Measurements from ENCODE around the gene TENM4. TPM values are rescaled to one million over a fixed set of nuclear protein-coding genes. Genes with fewer than 3 reads are reported as not detected.
"Not testable (repeated sequence)": the region's sequence is repeated elsewhere in the genome, so short reads cannot be mapped to it uniquely, and the experiment has no call there.

Gene TENM4
- total RNA-seq, 1 experiment from 2014 or later = 25.0 TPM

DNA sequence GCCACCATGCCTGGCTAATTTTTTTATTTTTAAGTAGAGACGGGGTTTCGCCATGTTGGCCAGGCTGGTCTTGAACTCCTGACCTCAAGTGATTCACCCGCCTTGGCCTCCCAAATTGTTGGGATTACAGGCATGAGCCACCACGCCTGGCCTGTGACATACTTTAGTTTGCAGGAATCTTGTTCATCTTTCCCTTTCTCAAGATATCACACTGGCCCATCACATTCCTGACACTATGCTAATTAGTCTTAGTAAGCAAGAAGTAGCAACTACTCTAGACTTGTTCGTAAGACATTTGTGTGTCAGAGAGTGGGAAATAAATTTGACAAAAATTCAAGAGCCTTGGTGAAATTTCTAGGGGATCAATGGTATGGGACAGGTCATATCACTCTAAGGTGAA is 831.5 kb downstream of the TENM4 start:
- CTCF ChIA-PET; H3K27ac Mint-ChIP-seq; H3K36me3 Mint-ChIP-seq; DNase-seq (ENCODE audit: low spot score); POLR2A ChIA-PET; ATAC-seq; H3K4me1 Mint-ChIP-seq; H3K9me3 Mint-ChIP-seq; H3K27me3 Mint-ChIP-seq (ENCODE audit: low read depth); H3K4me3 Mint-ChIP-seq: not testable (repeated sequence)

DNA sequence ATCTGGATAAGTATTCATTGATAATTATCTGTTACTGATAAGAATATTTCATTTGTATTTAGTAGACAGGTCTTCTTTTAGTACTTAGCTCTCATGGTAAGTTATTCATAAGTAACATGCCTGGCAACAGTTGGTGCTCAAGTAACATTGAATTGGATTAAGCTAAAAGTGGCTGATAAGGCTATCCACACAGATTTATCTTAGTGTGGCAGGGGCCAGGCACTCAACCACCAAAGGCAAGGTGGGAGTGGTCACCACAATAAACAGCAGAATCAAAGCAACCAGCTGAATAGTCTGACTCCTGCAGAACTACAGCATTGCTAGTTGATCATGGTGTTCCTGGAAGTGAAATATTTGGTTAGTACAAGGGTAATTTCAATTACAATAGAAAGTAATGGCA is 833.1 kb downstream of the TENM4 start:
- ChIA-PET POLR2A (no interaction called here), CTCF (no interaction called here)
- DNase-seq (ENCODE audit: low spot score) = no peak
- TF ChIP-seq, protein P1, sequence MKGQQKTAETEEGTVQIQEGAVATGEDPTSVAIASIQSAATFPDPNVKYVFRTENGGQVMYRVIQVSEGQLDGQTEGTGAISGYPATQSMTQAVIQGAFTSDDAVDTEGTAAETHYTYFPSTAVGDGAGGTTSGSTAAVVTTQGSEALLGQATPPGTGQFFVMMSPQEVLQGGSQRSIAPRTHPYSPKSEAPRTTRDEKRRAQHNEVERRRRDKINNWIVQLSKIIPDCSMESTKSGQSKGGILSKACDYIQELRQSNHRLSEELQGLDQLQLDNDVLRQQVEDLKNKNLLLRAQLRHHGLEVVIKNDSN (CRISPR knock-in tag; IDR thresholded peaks at IDR 0.05) = no peak
- TF ChIP-seq NFATC4 (CRISPR knock-in tag; IDR thresholded peaks at IDR 0.05) (no peak), ELF4 (CRISPR knock-in tag; IDR thresholded peaks at IDR 0.05; ENCODE audit: low read depth) (no peak), E2F1 (CRISPR knock-in tag; IDR thresholded peaks at IDR 0.05) (no peak), ZNF671 (CRISPR knock-in tag; IDR thresholded peaks at IDR 0.05) (no peak), EMX1 (CRISPR knock-in tag; IDR thresholded peaks at IDR 0.05) (no peak), CDX4 (CRISPR knock-in tag; IDR thresholded peaks at IDR 0.05; ENCODE audit: borderline replicate concordance) (no peak), JUN (CRISPR knock-in tag; IDR thresholded peaks at IDR 0.05) (no peak), USF2 (CRISPR knock-in tag; IDR thresholded peaks at IDR 0.05) (no peak), PRDM15 (CRISPR knock-in tag; IDR thresholded peaks at IDR 0.05) (no peak), FOXK1 (CRISPR knock-in tag; IDR thresholded peaks at IDR 0.05) (no peak), ZNF281 (CRISPR knock-in tag; IDR thresholded peaks at IDR 0.05) (no peak), CREM (CRISPR knock-in tag; IDR thresholded peaks at IDR 0.05) (no peak)
- TF ChIP-seq, protein P2, sequence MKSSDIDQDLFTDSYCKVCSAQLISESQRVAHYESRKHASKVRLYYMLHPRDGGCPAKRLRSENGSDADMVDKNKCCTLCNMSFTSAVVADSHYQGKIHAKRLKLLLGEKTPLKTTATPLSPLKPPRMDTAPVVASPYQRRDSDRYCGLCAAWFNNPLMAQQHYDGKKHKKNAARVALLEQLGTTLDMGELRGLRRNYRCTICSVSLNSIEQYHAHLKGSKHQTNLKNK (CRISPR knock-in tag; IDR thresholded peaks at IDR 0.05) = no peak
- peaks cover 1% of the 10 kb centered on the region for H3K27me3 Mint-ChIP-seq (ENCODE audit: low read depth)
- no peak overlapping the region for H3K4me3 Mint-ChIP-seq
- H3K9me3 Mint-ChIP-seq = peaks cover 8% of the 10 kb centered on the region
- no peaks in the 10 kb centered on the region; the same call in 1 of the 2 replicates for H3K36me3 Mint-ChIP-seq
- ATAC-seq = no peak
- no peak overlapping the region for H3K27ac Mint-ChIP-seq
- peaks cover 6% of the 10 kb centered on the region for H3K4me1 Mint-ChIP-seq

All from WTC11 (cell line).